ENCODE results near the gene MDH2. TPM values are rescaled to one million over a fixed set of nuclear protein-coding genes. Genes with fewer than 3 reads are reported as not detected.

Gene MDH2
- total and polyA plus RNA-seq, 2 of the 8 experiments (the other 6 are each of a cell fraction or from before 2014, with no cell fraction given), result 203 to 254 TPM

DNA sequence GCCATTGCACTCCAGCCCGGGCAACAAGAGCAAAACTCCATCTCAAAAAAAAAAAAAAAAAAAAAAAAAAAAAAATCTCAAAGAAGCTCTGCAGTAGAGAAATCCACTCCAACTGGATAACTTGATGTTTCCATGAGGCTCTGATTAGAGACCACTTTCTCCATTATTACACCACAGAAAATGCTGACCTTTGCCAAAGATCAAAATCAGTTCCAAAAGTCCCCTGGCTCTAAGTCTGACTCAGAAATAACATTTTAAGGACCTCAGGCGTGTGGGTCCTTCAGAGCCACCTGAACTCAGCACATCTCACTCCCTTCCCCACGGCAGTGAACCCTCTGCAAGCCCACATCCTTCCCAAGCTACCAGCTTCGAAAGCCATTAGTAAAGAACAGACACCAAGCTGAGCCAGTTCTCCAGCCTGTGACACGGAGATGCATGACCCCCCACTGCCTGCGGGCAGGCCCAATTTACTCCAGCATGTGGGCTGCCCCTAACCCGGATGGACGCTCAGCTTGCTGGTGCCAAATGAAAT lies 39.7 kb upstream of the MDH2 start:
- 70% methylated on average over 8 of the region's 8 CpGs; no CpG with 5 or more reads in 1 of the 2 experiments for WGBS, 2 experiments (ENCODE audit: extremely low coverage in 1 of 2, insufficient coverage in 1 of 2, insufficient read length in 1 of 2, insufficient replicate concordance in 2 of 2, low coverage in 1 of 2, low lambda C conversion rate in 2 of 2, missing lambda C conversion rate in 1 of 2)
- ChIA-PET POLR2A (ENCODE audit: partially characterized antibody) (no interaction called here), CTCF (ENCODE audit: partially characterized antibody) (interaction anchor here (1.0 to 5.3 kb wide), 3 partner anchors 10 to 12 kb away, joined by 3 to 43 read pairs (median 3); no protein-coding TSS in a partner anchor)
- Histone ChIP-seq H3K9me3 (ENCODE audit: insufficient read depth in 2 of 2, low read depth in 1 of 2, low read length in 1 of 2) (no peaks in the 10 kb centered on the region), H3K14ac (ENCODE audit: insufficient read length) (no peak overlapping the region), H2BK120ac (replicated peaks; ENCODE audit: low read depth, low read length) (no peak overlapping the region), H3K4ac (replicated peaks; ENCODE audit: insufficient read length, low read depth, low read length) (no peak overlapping the region), H3K56ac (replicated peaks; ENCODE audit: insufficient read length, low read depth, low read length) (no peak overlapping the region), H2BK12ac (ENCODE audit: low read depth, low read length) (no peak overlapping the region), H3K79me2 (ENCODE audit: control insufficient read depth in 1 of 2, insufficient read depth in 2 of 2, low read length in 2 of 2) (no peaks in the 10 kb centered on the region), H3K23ac (ENCODE audit: insufficient read length) (no peak overlapping the region), H3K4me3 (ENCODE audit: extremely low read depth in 1 of 4, insufficient read depth in 2 of 4, low read depth in 3 of 4, low read length in 4 of 4) (no peak overlapping the region), H3K27me3 (replicated peaks in 1 of 4; ENCODE audit: control insufficient read depth in 3 of 4, extremely low read depth in 1 of 4, insufficient read depth in 3 of 4, low read length in 3 of 4) (no peaks in the 10 kb centered on the region), H2BK5ac (ENCODE audit: low read depth, low read length) (no peak overlapping the region), H4K8ac (ENCODE audit: extremely low read depth, insufficient read depth, low read length) (no peak overlapping the region), H4K20me1 (replicated peaks in 1 of 2; ENCODE audit: control insufficient read depth in 1 of 2, insufficient read depth in 2 of 2, low read length in 2 of 2) (no peaks in the 10 kb centered on the region), H4K91ac (replicated peaks; ENCODE audit: insufficient read length, low read length) (no peak overlapping the region), H3K9ac (replicated peaks in 1 of 4; ENCODE audit: extremely low read depth in 1 of 4, low read depth in 3 of 4, low read length in 3 of 4) (0 out of 7 replicates have a peak overlapping the region, but pooled peaks of 1 of the 4 experiments have one; percentile 32), H3K23me2 (ENCODE audit: low read depth, low read length) (no peaks in the 10 kb centered on the region), H3K18ac (ENCODE audit: extremely low read depth, low read length) (no peak overlapping the region), H2AFZ (ENCODE audit: low read length) (no peak overlapping the region), H3K4me2 (ENCODE audit: insufficient read depth in 1 of 2, low read depth in 2 of 2, low read length in 2 of 2) (no peak overlapping the region), H3K36me3 (ENCODE audit: control insufficient read depth in 2 of 4, insufficient read depth in 4 of 4, low read length in 3 of 4) (peaks cover 0 to 3% (median 0%) of the 10 kb centered on the region in 4 experiments; a peak in 1 of 8 replicates), H4K5ac (ENCODE audit: insufficient read length, low read depth, low read length) (no peak overlapping the region), H2BK20ac (ENCODE audit: low read length) (peak overlapping the region; percentile 32; the same call in 1 of the 2 replicates), H3K4me1 (replicated peaks in 1 of 4; ENCODE audit: control insufficient read depth in 3 of 4, insufficient read depth in 4 of 4, low read length in 3 of 4) (no peaks in the 10 kb centered on the region), H2AK5ac (ENCODE audit: low read depth, low read length) (no peak overlapping the region), H3K79me1 (ENCODE audit: low read depth, low read length) (no peaks in the 10 kb centered on the region), H2BK15ac (ENCODE audit: low read length) (peak overlapping the region; percentile 81; the same call in 1 of the 2 replicates), H3K27ac (ENCODE audit: low read depth, low read length) (no peak overlapping the region)
- TF ChIP-seq CBX8 (IDR thresholded peaks at IDR 0.05; ENCODE audit: borderline replicate concordance, low read depth, low read length) (no peak), EP300 (IDR thresholded peaks at IDR 0.05; ENCODE audit: borderline replicate concordance in 1 of 2, low read depth in 2 of 2, low read length in 2 of 2) (no peak)
- TF ChIP-seq, protein P1, sequence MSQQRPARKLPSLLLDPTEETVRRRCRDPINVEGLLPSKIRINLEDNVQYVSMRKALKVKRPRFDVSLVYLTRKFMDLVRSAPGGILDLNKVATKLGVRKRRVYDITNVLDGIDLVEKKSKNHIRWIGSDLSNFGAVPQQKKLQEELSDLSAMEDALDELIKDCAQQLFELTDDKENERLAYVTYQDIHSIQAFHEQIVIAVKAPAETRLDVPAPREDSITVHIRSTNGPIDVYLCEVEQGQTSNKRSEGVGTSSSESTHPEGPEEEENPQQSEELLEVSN (IDR thresholded peaks at IDR 0.05), result no peak
- FAIRE-seq (no peak), DNase-seq (ENCODE audit: low read depth in 1 of 2, low spot score in 2 of 2) (no peak)
